K562 (cell line): ENCODE results near the gene C1QC. TPM values are rescaled to one million over a fixed set of nuclear protein-coding genes. Genes with fewer than 3 reads are reported as not detected.

Source experiments
- ATAC-seq: fragments of 200-7000 bp; cut with Tn5 transposase; 3 replicates; pipeline ENCODE4 v1.9.1; 2020; ENCODE audit warnings: moderate library complexity
- BruUV-seq: library from RNA; stranded (reverse); fragments of 400-500 nt; replicated peaks from 2 replicates; lab custom pipeline; 2021; lab: Mats Ljungman, UMichigan
- CTCF ChIA-PET: fragments of 300-600 bp; formaldehyde crosslinking; extraction: SDS; loops from one replicate; lab custom pipeline; 2021; ENCODE audit warnings: low intra/inter-chr PET ratio; lab: Yijun Ruan, JAX
- POLR2A ChIA-PET: fragments of 300-600, 350-650 bp; sonication (Branson Sonifier 250); formaldehyde crosslinking; extraction: SDS; loops from one replicate; lab custom pipeline; 2021; ENCODE audit warnings: antibody characterized with exemption, inconsistent platforms; lab: Yijun Ruan, JAX
- DNase-seq, 4 experiments: peaks; one replicate each; pipeline versions ENCODE4 v3.0.0 to v3.0.0-alpha.2; 2011 to 2018; ENCODE audit warnings: low spot score in 3 of 4, mixed read lengths in 3 of 4; ENCODE audit errors: extremely low read depth in 1 of 4
- FAIRE-seq: peaks from 2 replicates; lab custom pipeline; 2011; peaks lifted over from hg19 to GRCh38; lab: Jason Lieb, UNC
- H2AFZ ChIP-seq: 2 replicates; pipeline ENCODE4 v1.6.0; 2011; ENCODE audit warnings: low read depth, low read length, control low read depth, inconsistent platforms
- H3K27ac ChIP-seq: fragments of 200-600 bp; 3 replicates; pipeline ENCODE4 v1.8.0; 2011; ENCODE audit warnings: low read depth, mild to moderate bottlenecking, control low read depth, inconsistent platforms, low read length, moderate library complexity, mixed read lengths; ENCODE audit errors: extremely low read depth
- H3K27me3 ChIP-seq, 2 experiments: fragments of 300-600 bp in 1 of 2; 2 replicates in 1 of 2; 3 replicates in 1 of 2; pipeline versions ENCODE4 v1.6.0 to v1.8.0; 2011; ENCODE audit warnings: inconsistent platforms in 2 of 2, low read length in 2 of 2, mild to moderate bottlenecking in 1 of 2, mixed read lengths in 1 of 2, moderate library complexity in 1 of 2; ENCODE audit not compliant: control insufficient read depth in 2 of 2, insufficient read depth in 2 of 2
- H3K36me3 ChIP-seq: fragments of 300-600 bp; 3 replicates; pipeline ENCODE4 v1.8.0; 2011; ENCODE audit warnings: mild to moderate bottlenecking, low read length, inconsistent platforms; ENCODE audit not compliant: control insufficient read depth, insufficient read depth
- H3K4me1 ChIP-seq, 2 experiments: fragments of 200-600 bp in 1 of 2; replicated peaks in 1 of 2; 2 replicates in 1 of 2; 3 replicates in 1 of 2; pipeline versions ENCODE4 v1.5.1 to v1.8.0; 2011; ENCODE audit warnings: inconsistent platforms in 2 of 2, low read length in 2 of 2, mild to moderate bottlenecking in 1 of 2, mixed read lengths in 1 of 2, moderate library complexity in 1 of 2; ENCODE audit not compliant: control insufficient read depth in 2 of 2, insufficient read depth in 2 of 2
- H3K4me2 ChIP-seq: 2 replicates; pipeline ENCODE4 v1.6.1; 2011; ENCODE audit warnings: low read length, control low read depth, inconsistent platforms, mixed read lengths; ENCODE audit not compliant: insufficient read depth
- H3K4me3 ChIP-seq: fragments of 200-600 bp; sonication (generic), shearing (Covaris generic); 2 replicates; pipeline ENCODE4 v1.5.1; 2016; ENCODE audit warnings: control low read depth, inconsistent platforms
- H3K79me2 ChIP-seq: fragments of 200-600 bp; 3 replicates; pipeline ENCODE4 v1.8.0; 2011; ENCODE audit warnings: low read length, inconsistent platforms; ENCODE audit not compliant: control insufficient read depth, insufficient read depth
- H3K9ac ChIP-seq, 2 experiments: 2 replicates each; pipeline versions ENCODE4 v1.6.0 to v1.6.1; 2011; ENCODE audit warnings: low read depth in 2 of 2, low read length in 2 of 2, control low read depth in 1 of 2, inconsistent platforms in 1 of 2, mild to moderate bottlenecking in 1 of 2, mixed read lengths in 1 of 2; ENCODE audit not compliant: insufficient read depth in 1 of 2
- H3K9me1 ChIP-seq: one replicate; pipeline ENCODE4 v1.6.0; 2011; ENCODE audit warnings: inconsistent platforms, mild to moderate bottlenecking, low read length, moderate library complexity; ENCODE audit not compliant: control insufficient read depth, insufficient read depth
- H3K9me3 ChIP-seq: replicated peaks from 2 replicates; pipeline ENCODE4 v1.5.1; 2011; ENCODE audit warnings: low read depth, low read length, inconsistent platforms; ENCODE audit not compliant: control insufficient read depth, insufficient read depth
- H4K20me1 ChIP-seq: replicated peaks from 2 replicates; pipeline ENCODE4 v1.6.1; 2011; ENCODE audit warnings: low read length, inconsistent platforms, mixed read lengths; ENCODE audit not compliant: control insufficient read depth, insufficient read depth
- EGR1 ChIP-seq: fragments of 450-650 bp; conservative IDR thresholded peaks from 2 replicates; pipeline ENCODE4 v1.6.1; 2017; ENCODE audit warnings: mild to moderate bottlenecking
- MYNN ChIP-seq, 2 experiments: sonication (generic); formaldehyde crosslinking in 1 of 2; IDR thresholded peaks; 2 replicates each; pipeline versions ENCODE4 v1.5.0 to v1.6.1; 2016 to 2020; ENCODE audit warnings: antibody characterized with exemption in 1 of 2, missing genetic modification reagents in 1 of 2
- WGBS: fragments of 100-300 bp; shearing (Covaris generic); methylation state at CpG from one replicate; pipeline ENCODE4 v1.1.6; 2016; ENCODE audit warnings: low coverage, mixed read lengths; ENCODE audit not compliant: insufficient coverage; ENCODE audit errors: missing lambda C conversion rate; 5-methylcytosine and 5-hydroxymethylcytosine counted together
- in situ Hi-C: fragments of 300-500 bp; cut with MboI; formaldehyde crosslinking; loops from 4 replicates; pipeline ENCODE4 v1.15.0; 2018; ENCODE audit warnings: inconsistent platforms, mixed read lengths
- intact Hi-C: fragments of 100-400 bp; cut with micrococcal nuclease; formaldehyde crosslinking; loops from 2 replicates; pipeline ENCODE4 v1.14.2; 2022
- polyA plus RNA-seq, 8 experiments: library from polyadenylated mRNA; depleted of rRNA in 4 of 8; stranded (reverse) in 5 of 8; unstranded in 3 of 8; fragments of >200 nt; fragmentation: Nextera tagmentation in 2 of 8; fragmentation: Illumina TruSeq in 1 of 8; extraction: Ambion mirVana in 2 of 8; extraction: Trizol in 1 of 8; gene quantifications; 2 replicates each; pipeline versions ENCODE4 v1.2.1 to v1.2.3, GENCODE V29; 2011 to 2014; ENCODE audit warnings: inconsistent platforms in 1 of 8, missing spikeins in 1 of 8
- total RNA-seq, 7 experiments: library from RNA; depleted of rRNA in 6 of 7; stranded (reverse); fragments of >200 nt in 6 of 7; fragmentation: Illumina TruSeq in 2 of 7; extraction: Trizol in 2 of 7; gene quantifications; 2 replicates each; pipeline versions ENCODE4 v1.2.1 to v1.2.3, GENCODE V29; 2011 to 2021; ENCODE audit warnings: low replicate concordance in 1 of 7
- TF ChIP-seq, protein P1 (sequence below): sonication (generic); formaldehyde crosslinking; IDR thresholded peaks from 2 replicates; pipeline ENCODE4 v1.8.1; 2023; ENCODE audit warnings: mild to moderate bottlenecking, missing genetic modification reagents

C1QC gene
- total and polyA plus RNA-seq, 9 of the 15 experiments (the other 6 are each of a cell fraction or from before 2014, with no cell fraction given), result 0.69 TPM; not detected in 8

DNA sequence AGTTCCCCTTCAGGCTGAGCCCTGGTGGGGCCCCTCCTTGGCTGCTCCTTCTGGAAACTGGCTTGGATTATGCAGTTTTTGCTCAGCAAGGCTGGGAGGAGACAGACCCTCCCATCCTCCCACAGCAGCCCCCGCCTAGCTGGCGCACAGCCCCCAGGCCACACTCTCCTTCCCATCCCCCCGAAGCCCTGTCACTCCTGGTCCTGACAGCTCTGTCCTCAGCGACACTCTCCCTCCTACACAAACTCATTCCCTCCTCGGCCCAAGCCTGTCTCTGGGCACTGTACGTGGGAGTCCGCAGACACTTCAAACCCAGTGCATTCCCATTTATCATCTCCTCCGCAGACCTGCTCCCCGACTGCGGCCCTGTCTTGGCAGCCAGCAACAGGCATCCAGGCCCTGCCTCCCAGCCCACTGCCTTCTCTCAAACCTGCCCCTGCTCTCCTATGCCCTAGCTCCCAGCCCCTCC, 42.2 kb downstream of the C1QC start:
- 1% methylated on average over 10 of the region's 10 CpGs for WGBS
- H3K36me3 ChIP-seq, result no peaks in the 10 kb centered on the region
- intact Hi-C loops (no loop called here), in situ Hi-C loops (no loop called here)
- H3K4me3 ChIP-seq, result no peak overlapping the region
- H3K9ac ChIP-seq, result peak overlapping the region in 1 of 2 experiments; percentile 11; a peak in 1 of 4 replicates
- peaks cover 18% of the 10 kb centered on the region for H4K20me1 ChIP-seq
- FAIRE-seq (no peak), ATAC-seq (no peak)
- H3K27me3 ChIP-seq, result peaks cover 24 to 58% of the 10 kb centered on the region in 2 experiments
- POLR2A ChIA-PET, result interaction anchor here (1.3 kb wide), 1 partner anchor 10 kb away, joined by 4 read pairs; no protein-coding TSS in a partner anchor
- no peak overlapping the region for H3K4me2 ChIP-seq
- no peak overlapping the region for H3K27ac ChIP-seq
- CTCF ChIA-PET, result interaction anchor here (0.5 kb wide), 1 partner anchor 19 kb away, joined by 3 read pairs; no protein-coding TSS in a partner anchor
- 0 out of 5 replicates have a peak, but pooled peaks cover 0 to 4% of the 10 kb centered on the region in 2 experiments for H3K4me1 ChIP-seq
- no peaks in the 10 kb centered on the region for H3K79me2 ChIP-seq
- no peaks in the 10 kb centered on the region for H3K9me3 ChIP-seq
- H2AFZ ChIP-seq, result no peak overlapping the region
- no peak for TF ChIP-seq MYNN (IDR thresholded peaks at IDR 0.05)
- TF ChIP-seq MYNN (CRISPR knock-in tag; IDR thresholded peaks at IDR 0.05), result no peak
- peak; percentile 36; the same call in 1 of the 2 replicates for TF ChIP-seq EGR1
- TF ChIP-seq, all 486 proteins: peak for 1
- H3K9me1 ChIP-seq, result no peaks in the 10 kb centered on the region
- no peak for DNase-seq
- no TSS peak for BruUV-seq

DNA sequence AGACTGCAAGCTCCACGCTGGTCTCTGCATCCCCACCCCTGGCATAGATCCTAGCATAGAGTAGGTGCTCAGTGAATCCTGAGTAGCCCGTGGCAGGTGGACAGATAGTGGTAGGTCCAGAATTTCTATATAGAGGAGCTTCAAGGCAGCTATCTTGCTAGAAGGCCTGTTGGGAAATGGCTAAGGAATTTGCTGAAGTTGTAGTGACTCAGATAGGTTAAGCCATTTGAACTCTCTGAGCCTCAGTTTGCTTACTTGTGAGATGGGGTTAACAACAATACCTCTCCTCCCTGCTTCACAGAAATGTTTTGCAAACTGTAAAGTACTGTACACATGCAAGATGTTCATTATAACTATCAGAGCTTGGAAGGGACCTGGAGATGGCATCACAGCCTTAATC, 43.8 kb downstream of the C1QC start:
- peaks cover 32 to 49% of the 10 kb centered on the region in 2 experiments for H3K27me3 ChIP-seq
- CTCF ChIA-PET, result no interaction called here
- ATAC-seq, result no peak
- POLR2A ChIA-PET, result interaction anchor here (0.9 kb wide), 1 partner anchor 18 kb away, joined by 3 read pairs; no protein-coding TSS in a partner anchor
- peaks cover 18% of the 10 kb centered on the region for H4K20me1 ChIP-seq
- H3K36me3 ChIP-seq, result no peaks in the 10 kb centered on the region
- no peak overlapping the region for H3K4me2 ChIP-seq
- in situ Hi-C loops, result no loop called here
- H3K9me1 ChIP-seq, result no peaks in the 10 kb centered on the region
- FAIRE-seq, result no peak
- H3K9ac ChIP-seq, result no peak overlapping the region
- DNase-seq, result no peak
- intact Hi-C loops, result no loop called here
- no peak overlapping the region for H3K4me3 ChIP-seq
- no TSS peak for BruUV-seq
- H3K27ac ChIP-seq, result no peak overlapping the region
- no peaks in the 10 kb centered on the region for H3K79me2 ChIP-seq
- H2AFZ ChIP-seq, result no peak overlapping the region
- no peaks in the 10 kb centered on the region for H3K9me3 ChIP-seq
- WGBS, result 0% methylated on average over 2 of the region's 2 CpGs
- TF ChIP-seq, protein P1, sequence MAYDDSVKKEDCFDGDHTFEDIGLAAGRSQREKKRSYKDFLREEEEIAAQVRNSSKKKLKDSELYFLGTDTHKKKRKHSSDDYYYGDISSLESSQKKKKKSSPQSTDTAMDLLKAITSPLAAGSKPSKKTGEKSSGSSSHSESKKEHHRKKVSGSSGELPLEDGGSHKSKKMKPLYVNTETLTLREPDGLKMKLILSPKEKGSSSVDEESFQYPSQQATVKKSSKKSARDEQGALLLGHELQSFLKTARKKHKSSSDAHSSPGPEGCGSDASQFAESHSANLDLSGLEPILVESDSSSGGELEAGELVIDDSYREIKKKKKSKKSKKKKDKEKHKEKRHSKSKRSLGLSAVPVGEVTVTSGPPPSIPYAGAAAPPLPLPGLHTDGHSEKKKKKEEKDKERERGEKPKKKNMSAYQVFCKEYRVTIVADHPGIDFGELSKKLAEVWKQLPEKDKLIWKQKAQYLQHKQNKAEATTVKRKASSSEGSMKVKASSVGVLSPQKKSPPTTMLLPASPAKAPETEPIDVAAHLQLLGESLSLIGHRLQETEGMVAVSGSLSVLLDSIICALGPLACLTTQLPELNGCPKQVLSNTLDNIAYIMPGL, result no peak
- H3K4me1 ChIP-seq, result 0 out of 5 replicates have a peak, but pooled peaks cover 0 to 4% of the 10 kb centered on the region in 2 experiments
